NCI-H510A treated with DMSO at 0.1 percent for 48 hours (cell line): ENCODE measurements around the gene S100A12.

Experiments used
- DNase-seq: peaks from one replicate; lab custom pipeline; 2025; lab: John Stamatoyannopoulos, UW

The S100A12 gene

DNA sequence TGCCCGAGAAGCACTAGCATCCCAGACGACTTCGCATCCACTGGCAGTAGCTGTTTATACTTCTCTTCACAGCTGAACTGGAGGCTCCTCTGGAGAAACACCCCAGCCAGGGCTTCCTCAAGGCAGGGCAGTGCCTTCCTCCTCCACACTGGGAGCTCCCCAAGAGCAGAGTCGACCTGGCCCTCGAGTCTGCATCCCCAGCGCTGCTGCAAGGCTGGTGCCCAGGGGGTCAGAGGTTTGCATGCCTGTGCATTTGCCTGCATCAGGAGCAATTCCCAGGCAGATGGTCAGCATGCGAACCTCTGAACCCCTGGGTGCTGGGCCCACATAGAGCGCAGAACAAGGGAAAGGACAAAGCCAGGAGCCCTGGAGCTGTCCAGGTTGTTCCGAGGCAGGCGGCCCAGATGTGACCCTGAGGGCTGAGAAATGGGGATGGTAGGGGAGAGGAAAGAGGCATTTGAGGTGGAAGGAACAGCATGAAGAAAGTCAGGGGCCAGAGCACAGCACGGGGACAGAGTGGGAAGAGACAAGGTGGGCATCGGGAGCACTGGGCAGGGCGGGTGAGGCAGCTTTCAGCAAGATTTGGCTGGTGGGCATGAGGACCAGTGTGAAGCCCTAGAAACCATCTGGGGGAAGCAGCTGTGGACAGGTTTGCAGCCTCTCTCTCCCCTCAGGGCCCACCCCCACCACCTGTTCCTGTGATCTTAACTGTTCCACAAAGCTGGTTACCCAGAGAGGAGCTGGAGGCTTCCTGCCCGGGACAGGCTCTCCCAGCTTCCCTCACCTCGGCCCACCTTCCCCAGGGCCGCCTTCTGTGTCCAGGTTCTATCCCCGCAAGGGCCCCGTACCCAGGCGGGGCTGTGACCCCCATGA is 21.9 kb upstream of the S100A12 start:
- DNase-seq: no peak

DNA sequence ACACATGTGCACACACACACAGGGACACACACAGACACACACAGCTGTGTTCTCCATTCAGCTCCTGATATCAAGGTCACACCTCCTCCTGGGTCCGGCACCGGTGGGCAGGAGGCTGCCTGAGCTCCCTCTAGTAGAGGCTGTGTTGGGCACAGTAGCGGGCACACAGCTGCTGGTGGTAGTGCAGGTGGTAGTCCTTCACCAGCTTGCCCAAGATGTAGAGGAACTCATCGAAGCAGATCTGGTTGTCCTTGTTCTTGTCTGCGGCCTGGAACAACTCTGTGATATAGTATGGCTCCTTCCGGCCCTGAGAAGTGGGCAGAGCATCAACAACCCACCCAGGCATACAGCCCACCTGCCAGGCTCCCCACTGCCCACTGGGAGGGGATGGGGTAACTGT is 21.0 kb upstream of the S100A12 start:
- no peak for DNase-seq

DNA sequence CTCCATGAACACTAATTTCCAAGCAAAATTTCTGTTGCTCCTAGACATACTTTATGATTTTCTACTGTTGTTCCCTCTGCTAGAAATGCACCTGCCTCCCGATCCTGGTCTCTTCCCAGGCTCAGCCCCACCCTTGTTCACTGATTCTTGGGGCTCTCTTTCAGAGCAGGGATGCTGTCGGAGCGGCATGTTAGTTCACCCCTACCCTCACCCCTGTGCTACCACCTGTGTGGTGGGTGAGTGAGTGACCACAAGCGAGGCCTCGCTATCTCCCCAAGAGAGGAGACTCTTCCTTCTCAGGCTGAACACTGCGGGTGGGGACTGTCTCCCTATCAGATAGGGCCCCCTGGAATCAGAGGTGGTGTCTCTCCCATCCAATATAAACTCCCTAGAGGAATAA is 20.4 kb upstream of the S100A12 start:
- DNase-seq: no peak

DNA sequence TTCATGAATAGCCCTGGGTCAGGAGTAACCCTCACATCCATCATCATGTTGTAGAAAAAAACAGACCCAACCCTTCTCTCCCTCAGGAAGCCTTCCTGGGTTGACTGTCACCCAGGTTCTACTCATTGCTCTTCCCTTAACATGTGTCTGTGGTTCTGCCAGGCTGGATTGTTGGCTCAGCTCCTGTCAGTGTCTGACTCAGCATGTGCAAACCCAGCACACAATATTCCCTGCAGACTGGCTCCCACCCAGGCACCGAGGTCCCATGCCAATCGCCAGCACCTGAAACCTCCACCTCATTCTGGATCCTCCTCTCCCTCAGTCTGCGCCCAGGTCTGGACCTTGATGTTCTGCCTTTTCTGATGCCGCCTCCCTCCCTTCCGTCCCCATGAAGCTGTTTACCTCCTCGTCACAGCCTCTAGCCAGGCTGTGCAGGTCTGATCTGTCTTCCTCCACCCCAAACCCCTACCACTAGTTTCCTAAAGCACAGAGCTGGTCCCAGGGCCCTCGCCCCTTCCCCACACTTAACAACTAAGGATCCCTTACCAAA is 19.8 kb upstream of the S100A12 start:
- DNase-seq: no peak

DNA sequence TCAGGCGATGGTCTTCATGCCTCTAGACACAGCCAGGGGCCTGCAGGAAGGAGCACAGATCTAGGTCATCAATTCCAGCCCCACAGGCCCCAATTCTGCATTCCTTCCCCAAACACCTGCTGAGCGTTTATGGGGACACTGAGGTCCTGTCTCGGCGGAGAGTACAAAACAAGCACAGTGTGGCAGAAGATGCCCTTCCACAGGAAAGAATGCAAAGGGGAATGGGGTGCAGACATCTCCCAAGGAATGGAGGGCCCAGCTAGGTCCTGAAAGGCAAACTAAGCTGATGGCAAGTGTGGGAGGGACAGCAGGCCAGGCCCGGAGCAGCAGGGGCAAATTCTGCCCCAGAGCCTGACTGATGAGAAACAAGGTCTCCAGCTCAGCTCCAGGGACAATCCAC is 19.0 kb upstream of the S100A12 start:
- DNase-seq: no peak

DNA sequence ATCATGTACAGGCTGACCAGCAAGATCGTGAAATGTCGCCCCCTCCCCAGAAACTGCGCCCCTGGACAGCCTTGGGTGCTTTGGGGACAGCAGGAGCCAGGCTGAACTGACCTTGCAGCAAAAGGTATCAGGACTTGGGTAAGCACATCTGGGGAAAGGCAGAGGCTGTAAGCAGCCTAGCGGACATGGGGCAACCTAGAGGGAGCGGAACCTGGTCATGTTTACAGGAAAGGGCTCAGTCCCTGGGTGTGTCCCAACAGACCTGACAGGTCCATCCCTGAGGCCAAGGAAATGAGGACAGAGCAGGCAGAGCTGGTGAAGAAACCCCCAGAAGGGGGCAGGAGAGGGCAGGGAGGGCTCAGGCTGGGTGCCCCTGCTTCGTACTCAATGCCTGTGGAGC is 18.5 kb upstream of the S100A12 start:
- DNase-seq: no peak

DNA sequence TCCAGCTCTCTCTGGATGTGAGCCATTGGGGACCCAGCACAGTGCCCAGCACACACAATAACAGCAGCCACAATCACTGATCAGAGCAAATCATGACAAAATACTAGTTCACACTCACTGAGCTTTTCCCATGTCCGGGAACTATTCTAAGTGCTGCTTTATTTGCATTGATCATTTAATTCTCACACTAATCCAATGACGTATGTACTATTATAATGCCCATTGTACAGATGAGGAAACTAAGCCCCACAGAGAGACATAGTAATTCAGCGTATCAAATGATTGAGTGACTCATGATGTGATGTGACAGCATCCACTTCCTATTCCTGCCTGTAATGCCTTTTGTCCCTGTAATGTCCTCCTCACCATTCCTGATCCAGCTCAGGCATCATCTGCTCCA is 17.4 kb upstream of the S100A12 start:
- DNase-seq: no peak

DNA sequence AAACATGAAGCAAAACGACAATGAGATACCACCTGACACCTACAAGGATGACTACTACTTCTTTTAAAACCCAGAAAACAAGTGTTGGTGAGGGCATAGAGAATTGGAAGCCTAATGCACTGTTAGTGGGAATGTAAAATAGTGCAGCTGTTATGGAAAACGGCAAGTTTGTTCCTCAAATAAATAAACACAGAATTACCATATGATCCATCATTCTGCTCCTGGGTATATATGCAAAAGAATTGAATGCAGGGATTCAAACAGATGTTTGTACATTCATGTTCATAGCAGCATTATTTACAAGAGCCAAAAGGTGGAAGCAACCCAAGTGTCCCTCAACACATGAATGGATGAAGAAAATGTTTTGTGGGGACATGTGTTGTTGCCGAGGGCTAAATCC is 16.8 kb upstream of the S100A12 start:
- no peak for DNase-seq

DNA sequence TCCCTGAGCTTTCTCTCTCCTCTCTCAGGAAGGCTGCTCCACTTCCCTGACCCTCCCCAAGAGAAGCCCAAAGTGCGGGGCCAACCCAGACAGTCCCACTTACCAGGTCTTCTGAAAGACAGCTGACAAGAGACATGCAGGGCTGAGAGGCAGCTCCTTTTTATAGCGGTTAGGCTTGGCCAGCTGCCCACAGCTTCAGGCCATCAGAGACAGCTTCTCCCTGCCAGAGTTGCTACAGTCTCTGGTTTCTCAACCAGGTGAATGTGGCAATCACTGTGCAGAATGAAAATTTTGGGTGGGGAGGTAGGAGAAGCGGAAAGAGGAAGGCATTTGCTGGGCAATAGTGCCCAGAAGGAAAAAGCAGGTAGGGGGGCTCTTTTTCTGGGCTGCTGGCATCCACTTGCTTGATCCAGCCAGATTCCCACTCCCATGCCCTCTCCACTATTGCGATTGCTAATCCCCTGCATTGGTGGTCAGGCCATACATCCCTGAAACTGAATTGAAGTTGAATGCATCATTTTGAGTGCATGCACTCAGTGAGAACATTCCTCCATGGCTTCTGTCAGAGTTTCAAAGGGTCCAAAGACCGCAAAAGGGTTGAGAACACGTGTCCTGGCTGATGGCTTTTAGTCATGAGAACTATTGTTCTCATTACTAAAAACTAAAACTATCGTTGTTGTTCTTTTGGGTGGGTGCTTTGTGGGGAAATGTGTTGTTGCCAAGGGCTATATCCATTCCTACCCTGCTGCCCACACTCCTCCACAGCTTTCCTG is 15.7 kb upstream of the S100A12 start, which contains the start of gene S100A8:
S100A8 (minus strand) TSS at position 136 of the 773 bp plus-strand sequence. CDS start 538 bp downstream, outside the sequence.
- DNase-seq: no peak

DNA sequence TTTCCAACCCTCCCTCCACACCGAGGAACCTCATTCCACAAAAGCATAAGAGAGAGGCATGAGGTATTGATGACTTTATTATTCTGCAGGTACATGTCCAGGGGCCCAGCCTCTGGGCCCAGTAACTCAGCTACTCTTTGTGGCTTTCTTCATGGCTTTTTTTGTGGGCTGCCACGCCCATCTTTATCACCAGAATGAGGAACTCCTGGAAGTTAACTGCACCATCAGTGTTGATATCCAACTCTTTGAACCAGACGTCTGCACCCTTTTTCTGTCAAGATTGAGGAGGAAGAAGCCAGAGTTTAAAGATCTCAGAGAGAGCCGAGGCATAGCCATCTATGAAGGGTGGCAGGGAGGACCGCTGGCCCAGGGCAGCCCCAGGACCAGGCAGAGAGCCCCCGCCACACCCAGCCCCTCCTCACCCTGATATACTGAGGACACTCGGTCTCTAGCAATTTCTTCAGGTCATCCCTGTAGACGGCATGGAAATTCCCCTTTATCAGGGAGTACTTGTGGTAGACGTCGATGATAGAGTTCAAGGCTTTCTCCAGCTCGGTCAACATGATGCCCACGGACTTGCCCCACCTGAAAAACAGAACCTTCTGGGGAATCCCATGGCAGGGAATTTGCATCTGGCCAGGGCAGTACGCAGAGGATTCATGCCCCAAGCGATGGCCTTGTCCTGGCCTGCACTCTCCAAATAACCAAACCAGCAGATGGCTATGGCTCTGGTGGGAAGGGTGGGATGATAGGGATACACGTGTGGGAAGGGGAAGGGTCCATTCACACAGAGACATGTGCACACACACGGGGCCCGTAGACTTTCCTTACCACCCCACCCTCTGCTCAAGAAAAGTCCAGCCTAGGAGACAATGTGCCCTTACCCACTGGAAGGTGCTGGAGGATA is 14.8 kb upstream of the S100A12 start:
- DNase-seq: no peak

DNA sequence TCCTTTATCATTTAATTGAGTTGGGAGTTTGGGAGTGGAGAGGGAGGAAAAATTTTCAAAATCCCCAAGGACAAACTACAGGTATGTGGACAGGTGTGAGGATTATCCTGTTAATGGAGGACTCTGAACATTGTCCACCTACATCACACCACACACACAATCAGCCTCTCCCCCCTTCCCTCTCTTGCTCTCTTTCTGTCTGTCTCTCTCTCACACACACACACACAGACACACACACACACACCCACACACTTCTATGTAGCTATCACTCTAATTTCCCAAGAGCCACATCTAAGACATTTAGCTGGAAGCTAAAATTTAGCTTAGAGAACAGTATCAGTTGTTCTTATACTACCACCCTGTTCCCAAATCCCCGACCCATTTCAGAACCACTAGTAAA is 14.0 kb upstream of the S100A12 start:
- DNase-seq: no peak

DNA sequence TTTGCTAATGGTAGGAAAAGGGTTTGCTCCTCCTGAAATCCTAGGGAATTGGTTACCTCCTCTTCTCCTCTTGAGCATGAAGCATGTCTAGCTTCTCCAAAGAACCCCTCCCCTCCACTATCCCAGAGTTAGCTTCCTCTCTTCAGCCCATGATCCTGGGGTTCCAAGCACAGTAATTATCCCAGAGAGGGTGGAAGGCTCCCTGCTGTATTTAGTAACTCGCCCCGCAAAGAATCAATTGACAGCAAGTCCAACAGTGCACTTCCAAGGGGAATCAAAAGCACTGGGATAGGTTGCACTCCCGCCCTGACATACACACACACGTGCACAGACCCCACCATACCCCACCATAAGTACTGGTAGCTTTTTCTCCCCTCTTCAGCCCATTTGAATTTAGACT is 12.4 kb upstream of the S100A12 start:
- DNase-seq: no peak

DNA sequence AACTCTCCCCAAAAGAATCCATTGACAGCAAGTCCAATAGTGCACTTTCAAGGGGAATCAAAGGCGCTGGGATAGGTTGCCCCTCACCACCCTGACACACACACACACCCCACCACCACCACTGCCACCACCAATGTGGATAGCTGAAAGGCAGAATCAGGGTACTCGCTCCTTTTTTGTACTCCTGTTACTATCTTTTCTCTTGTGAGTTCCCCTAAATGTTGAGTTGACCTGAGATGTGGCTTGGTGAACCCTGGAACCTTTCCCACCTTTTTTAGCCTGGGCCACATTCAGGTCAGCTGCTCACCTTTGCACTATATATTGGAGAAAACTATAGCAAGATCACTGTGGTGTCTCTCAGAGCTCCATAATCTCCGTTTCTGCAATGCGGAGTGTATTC is 11.6 kb upstream of the S100A12 start:
- DNase-seq: no peak

DNA sequence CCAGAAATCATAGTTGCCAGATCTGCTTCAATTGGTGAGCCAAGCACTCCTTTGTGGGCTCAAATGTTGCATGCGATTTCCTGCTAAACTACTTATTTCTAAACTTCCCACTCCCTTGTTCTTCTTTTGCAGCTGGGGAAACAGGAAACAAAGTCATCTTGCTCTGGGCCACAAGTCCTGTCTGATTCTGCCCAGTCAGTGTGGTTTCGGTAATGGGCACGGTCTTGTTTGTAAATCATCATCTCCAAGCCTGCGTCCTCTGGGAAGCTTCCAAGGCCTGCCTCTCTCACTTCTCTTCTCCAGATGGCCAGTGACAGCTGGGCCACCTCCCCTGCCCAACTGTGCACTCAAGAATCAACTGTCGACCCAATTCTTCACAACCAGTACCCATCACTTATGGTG is 11.1 kb upstream of the S100A12 start:
- DNase-seq: no peak

DNA sequence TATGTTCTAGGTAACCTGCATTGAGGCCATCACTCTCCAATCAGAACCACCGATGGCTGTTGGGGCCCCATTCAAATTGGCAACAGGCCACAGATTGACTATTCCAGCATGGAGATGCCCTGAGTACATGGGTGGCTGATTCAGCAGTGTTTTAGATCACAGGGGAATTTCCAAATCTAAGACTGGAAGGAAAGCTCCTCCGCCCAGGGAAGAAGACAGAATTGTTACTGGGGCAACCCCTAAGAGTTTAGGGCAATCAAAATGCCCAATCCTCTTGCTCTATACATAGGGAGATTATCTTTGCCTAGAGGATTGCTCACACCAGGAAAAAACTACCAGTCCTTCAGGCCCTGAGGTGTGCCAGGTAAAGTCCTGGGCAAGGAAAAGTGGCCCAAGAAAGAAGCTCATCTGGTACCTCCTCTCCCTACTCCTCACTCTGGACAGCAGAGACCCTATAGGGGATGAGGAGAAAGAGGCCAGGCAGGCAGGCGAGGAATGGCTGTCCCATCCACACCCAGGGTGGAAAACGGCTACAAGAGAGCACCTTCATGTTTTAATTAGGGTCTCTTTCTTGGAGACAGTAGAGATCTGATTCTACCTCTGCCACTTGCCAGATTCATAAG is 9.6 kb upstream of the S100A12 start:
- no peak for DNase-seq

DNA sequence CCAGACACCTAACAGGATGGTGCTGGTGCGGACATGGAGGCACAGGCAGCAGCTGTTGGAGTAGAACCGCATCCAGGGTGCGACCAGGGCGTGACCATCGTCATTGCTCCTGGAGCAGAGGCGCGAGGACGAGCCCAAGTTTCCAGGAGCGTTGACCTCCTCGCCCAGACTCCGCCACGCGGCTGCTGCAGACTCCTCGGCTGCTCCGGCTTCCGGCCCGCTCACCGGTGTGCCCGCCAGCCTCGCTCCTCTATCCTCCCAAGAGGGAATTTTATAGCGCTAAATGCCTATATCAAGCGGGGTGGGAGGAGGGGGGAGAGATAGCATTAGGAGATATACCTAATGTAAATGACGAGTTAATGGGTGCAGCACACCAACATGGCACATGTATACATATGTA is 5.3 kb upstream of the S100A12 start:
- no peak for DNase-seq

DNA sequence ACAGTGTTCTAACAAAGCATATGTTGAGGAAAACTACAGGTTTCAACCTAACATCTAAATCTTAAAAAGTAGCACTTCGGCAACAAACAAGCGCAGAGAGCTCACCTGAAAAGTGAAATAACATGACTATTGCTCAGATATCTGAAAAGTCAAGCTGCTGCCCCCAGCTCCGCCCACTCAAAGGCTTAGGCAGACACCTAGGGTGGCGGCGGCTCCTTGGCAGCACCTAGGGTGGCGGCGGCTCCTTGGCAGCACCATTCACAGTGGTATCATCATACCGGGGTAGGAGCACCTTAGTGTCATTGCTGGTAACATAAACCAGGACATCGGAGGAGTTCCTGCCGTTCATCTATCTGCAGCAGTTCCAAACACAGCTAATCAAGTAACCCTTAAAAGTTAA is 4.2 kb upstream of the S100A12 start:
- DNase-seq: no peak

DNA sequence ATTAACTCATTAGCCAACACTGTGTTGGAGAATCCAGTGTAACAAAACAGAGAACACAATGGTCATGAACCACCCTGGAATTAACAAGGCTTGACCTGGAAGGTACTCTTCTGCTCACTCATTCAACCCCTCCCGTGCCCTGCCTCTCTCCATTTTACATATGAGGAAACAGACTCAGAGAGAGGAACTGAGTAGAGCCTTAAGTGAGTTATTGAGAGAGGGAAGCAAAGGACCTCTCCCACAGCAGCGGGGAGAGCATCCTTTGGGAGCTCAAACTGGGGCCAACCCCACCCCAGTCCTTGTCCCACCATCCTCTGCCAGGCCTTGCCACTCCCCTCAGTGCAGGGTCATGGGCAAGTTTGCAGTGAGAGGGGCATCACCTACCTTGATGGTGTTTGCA is 1.4 kb downstream of the S100A12 start:
- DNase-seq: no peak

DNA sequence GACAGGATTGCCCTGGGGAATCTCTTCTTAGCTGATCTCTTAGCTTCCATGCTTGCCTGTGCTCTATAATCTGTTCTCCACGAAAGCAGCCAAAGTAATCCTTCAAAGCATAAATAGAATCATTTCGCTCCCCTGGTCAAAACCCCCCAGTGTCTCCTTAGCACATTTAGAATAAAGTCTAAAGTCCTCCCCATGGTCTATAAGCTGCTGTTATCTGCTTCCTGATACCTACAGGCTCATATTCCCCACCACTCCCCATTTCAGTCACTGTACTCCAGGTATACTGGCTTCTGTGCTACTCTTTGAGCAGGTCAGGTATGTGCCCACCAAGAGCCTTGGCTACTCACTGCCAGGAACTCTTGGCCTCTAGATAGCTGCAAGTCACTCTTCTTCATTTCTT is 2.9 kb downstream of the S100A12 start:
- no peak for DNase-seq

DNA sequence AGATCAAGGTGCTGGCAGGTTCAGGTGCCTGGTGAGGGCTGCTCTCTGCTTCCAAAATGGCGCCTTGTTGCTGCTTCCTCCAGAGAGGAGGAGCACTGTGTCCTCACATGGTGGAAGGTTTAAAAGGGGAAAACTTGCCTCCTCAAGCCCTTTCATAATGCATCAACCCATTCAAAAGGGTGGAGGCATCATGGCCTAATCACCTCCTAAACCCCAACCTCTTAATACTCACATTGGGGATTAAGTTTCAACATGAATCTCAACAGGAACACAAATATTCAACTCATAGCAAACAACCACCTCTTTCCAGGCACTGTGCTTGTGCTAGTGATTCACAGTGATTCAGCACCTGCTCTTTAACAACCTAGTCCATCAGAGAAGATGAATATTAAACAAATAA is 4.2 kb downstream of the S100A12 start:
- DNase-seq: no peak

DNA sequence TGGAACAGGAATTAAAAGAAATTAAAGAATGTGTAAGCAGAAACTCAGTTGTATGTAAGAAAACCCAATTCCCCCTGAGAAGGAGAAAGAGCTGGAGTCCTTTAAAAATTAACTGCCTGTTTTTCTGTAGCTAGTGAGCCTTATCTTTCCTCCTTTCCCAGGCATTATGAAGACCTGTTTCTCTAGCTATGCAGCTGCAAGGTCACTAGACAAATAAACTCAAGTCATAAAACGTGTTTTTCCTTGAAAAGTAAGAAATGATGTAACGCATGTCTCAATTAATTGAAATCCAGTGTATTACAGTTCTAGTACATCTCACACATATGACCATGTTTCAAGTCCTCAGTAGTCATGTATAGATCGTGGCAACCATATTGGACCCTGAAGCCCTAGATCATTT is 5.3 kb downstream of the S100A12 start:
- DNase-seq: no peak

DNA sequence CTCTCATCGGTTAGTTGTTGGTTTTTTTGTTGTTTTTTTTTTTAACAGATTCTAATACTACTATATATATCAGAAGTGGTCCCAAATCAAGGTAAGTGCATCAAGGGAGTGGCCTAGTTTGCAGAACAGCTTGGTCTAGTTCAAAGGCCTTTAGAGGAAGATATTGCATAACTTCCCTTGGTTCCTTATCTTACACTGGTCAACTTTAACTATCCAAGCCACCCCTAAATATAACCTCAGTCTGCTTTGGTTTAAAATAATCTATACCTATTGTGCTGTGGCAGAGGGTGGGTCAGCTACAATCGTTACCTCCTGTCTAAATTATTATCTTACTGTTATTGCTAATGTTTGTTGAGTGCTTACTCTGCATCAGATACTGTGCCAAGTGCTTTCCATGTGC is 6.9 kb downstream of the S100A12 start:
- no peak for DNase-seq
